Measurements from ENCODE around the gene OCIAD2. TPM values are rescaled to one million over a fixed set of nuclear protein-coding genes. Genes with fewer than 3 reads are reported as not detected.

OCIAD2 gene
- total RNA-seq, 1 experiment from 2014 or later: 166 TPM

- POLR2A ChIA-PET (ENCODE audit: low non-redundant PET): no interaction called here
- H3K4me3 ChIP-seq (ENCODE audit: low read depth, low read length, poor library complexity, severe bottlenecking): no peak overlapping the region
- no peaks in the 10 kb centered on the region for H3K27me3 ChIP-seq (replicated peaks; ENCODE audit: insufficient read depth, low read depth, low read length, poor library complexity)
- intact Hi-C loops (cut with micrococcal nuclease; ENCODE audit: unreplicated experiment): loop anchor here (2.0 to 10.0 kb wide), 2 partner anchors 119 to 315 kb away; partner anchors contain the start of gene FRYL
- no peak for TF ChIP-seq CTCF (conservative IDR thresholded peaks at IDR 0.05; ENCODE audit: low read depth, low read length)
- no peak for TF ChIP-seq EZH2 (IDR thresholded peaks at IDR 0.05; ENCODE audit: borderline replicate concordance, low read depth, low read length, poor library complexity, severe bottlenecking)
- BruUV-seq (replicated peaks): no TSS peak
- peaks cover 53% of the 10 kb centered on the region for H3K4me1 ChIP-seq (ENCODE audit: insufficient read depth, low read length, poor library complexity, severe bottlenecking)
- H3K27ac ChIP-seq (ENCODE audit: low read depth, low read length, poor library complexity, severe bottlenecking): peak overlapping the region; percentile 79
- peak; percentile 88 for DNase-seq (ENCODE audit: low spot score)
- no peaks in the 10 kb centered on the region for H3K9me3 ChIP-seq (ENCODE audit: low read depth, low read length, poor library complexity, severe bottlenecking)
- H3K36me3 ChIP-seq (ENCODE audit: insufficient read depth, low read length, poor library complexity, severe bottlenecking): peaks cover 41% of the 10 kb centered on the region
- CTCF ChIA-PET: no interaction called here
These were observed 6.6 kb downstream of the OCIAD2 start for GRCh38 chr4:48899950-48900349.

- TSS peak; percentile 74 for BruUV-seq (replicated peaks)
- TF ChIP-seq EZH2 (IDR thresholded peaks at IDR 0.05; ENCODE audit: borderline replicate concordance, low read depth, low read length, poor library complexity, severe bottlenecking) (no peak), CTCF (conservative IDR thresholded peaks at IDR 0.05; ENCODE audit: low read depth, low read length) (no peak)
- DNase-seq (ENCODE audit: low spot score): no peak
- peaks cover 48% of the 10 kb centered on the region for H3K4me1 ChIP-seq (ENCODE audit: insufficient read depth, low read length, poor library complexity, severe bottlenecking)
- ChIA-PET CTCF (no interaction called here), POLR2A (ENCODE audit: low non-redundant PET) (no interaction called here)
- no peaks in the 10 kb centered on the region for H3K27me3 ChIP-seq (replicated peaks; ENCODE audit: insufficient read depth, low read depth, low read length, poor library complexity)
- intact Hi-C loops (cut with micrococcal nuclease; ENCODE audit: unreplicated experiment): loop anchor here (10.0 kb wide), 1 partner anchor 315 kb away; no protein-coding TSS in a partner anchor
- peaks cover 38% of the 10 kb centered on the region for H3K36me3 ChIP-seq (ENCODE audit: insufficient read depth, low read length, poor library complexity, severe bottlenecking)
- H3K27ac ChIP-seq (ENCODE audit: low read depth, low read length, poor library complexity, severe bottlenecking): peak overlapping the region; percentile 79
- no peak overlapping the region for H3K4me3 ChIP-seq (ENCODE audit: low read depth, low read length, poor library complexity, severe bottlenecking)
- H3K9me3 ChIP-seq (ENCODE audit: low read depth, low read length, poor library complexity, severe bottlenecking): no peaks in the 10 kb centered on the region
These were observed 7.2 kb downstream of the OCIAD2 start for GRCh38 chr4:48899432-48899749.

- Histone ChIP-seq H3K9me3 (ENCODE audit: low read depth, low read length, poor library complexity, severe bottlenecking) (no peaks in the 10 kb centered on the region), H3K36me3 (ENCODE audit: insufficient read depth, low read length, poor library complexity, severe bottlenecking) (peaks cover 33% of the 10 kb centered on the region), H3K4me1 (ENCODE audit: insufficient read depth, low read length, poor library complexity, severe bottlenecking) (peaks cover 43% of the 10 kb centered on the region), H3K27me3 (replicated peaks; ENCODE audit: insufficient read depth, low read depth, low read length, poor library complexity) (no peaks in the 10 kb centered on the region), H3K27ac (ENCODE audit: low read depth, low read length, poor library complexity, severe bottlenecking) (peak overlapping the region; percentile 79), H3K4me3 (ENCODE audit: low read depth, low read length, poor library complexity, severe bottlenecking) (no peak overlapping the region)
- ChIA-PET CTCF (no interaction called here), POLR2A (ENCODE audit: low non-redundant PET) (no interaction called here)
- BruUV-seq (replicated peaks): no TSS peak
- TF ChIP-seq CTCF (conservative IDR thresholded peaks at IDR 0.05; ENCODE audit: low read depth, low read length): no peak
- no peak for TF ChIP-seq EZH2 (IDR thresholded peaks at IDR 0.05; ENCODE audit: borderline replicate concordance, low read depth, low read length, poor library complexity, severe bottlenecking)
- peak; percentile 69 for DNase-seq (ENCODE audit: low spot score)
- intact Hi-C loops (cut with micrococcal nuclease; ENCODE audit: unreplicated experiment): loop anchor here (10.0 kb wide), 1 partner anchor 314 kb away; no protein-coding TSS in a partner anchor
These were observed 7.7 kb downstream of the OCIAD2 start for GRCh38 chr4:48898733-48899431.
